GM10266 (cell line): ENCODE results near the gene GNAS-AS1.

Source experiments
- DNase-seq: peaks from one replicate; pipeline ENCODE4 v3.0.0; 2012; ENCODE audit errors: extremely low spot score
- TF ChIP-seq, protein P1 (sequence below): IDR thresholded peaks from 2 replicates; pipeline ENCODE4 v1.5.1; 2012; ENCODE audit warnings: mild to moderate bottlenecking, low read depth; ENCODE audit not compliant: control insufficient read depth, insufficient read depth; ENCODE audit errors: missing control alignments

Gene GNAS-AS1

GRCh38 chr20:58855506-58856389, 5.0 kb upstream of the GNAS-AS1 start:
- TF ChIP-seq, protein P1, sequence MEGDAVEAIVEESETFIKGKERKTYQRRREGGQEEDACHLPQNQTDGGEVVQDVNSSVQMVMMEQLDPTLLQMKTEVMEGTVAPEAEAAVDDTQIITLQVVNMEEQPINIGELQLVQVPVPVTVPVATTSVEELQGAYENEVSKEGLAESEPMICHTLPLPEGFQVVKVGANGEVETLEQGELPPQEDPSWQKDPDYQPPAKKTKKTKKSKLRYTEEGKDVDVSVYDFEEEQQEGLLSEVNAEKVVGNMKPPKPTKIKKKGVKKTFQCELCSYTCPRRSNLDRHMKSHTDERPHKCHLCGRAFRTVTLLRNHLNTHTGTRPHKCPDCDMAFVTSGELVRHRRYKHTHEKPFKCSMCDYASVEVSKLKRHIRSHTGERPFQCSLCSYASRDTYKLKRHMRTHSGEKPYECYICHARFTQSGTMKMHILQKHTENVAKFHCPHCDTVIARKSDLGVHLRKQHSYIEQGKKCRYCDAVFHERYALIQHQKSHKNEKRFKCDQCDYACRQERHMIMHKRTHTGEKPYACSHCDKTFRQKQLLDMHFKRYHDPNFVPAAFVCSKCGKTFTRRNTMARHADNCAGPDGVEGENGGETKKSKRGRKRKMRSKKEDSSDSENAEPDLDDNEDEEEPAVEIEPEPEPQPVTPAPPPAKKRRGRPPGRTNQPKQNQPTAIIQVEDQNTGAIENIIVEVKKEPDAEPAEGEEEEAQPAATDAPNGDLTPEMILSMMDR = no peak

DNA sequence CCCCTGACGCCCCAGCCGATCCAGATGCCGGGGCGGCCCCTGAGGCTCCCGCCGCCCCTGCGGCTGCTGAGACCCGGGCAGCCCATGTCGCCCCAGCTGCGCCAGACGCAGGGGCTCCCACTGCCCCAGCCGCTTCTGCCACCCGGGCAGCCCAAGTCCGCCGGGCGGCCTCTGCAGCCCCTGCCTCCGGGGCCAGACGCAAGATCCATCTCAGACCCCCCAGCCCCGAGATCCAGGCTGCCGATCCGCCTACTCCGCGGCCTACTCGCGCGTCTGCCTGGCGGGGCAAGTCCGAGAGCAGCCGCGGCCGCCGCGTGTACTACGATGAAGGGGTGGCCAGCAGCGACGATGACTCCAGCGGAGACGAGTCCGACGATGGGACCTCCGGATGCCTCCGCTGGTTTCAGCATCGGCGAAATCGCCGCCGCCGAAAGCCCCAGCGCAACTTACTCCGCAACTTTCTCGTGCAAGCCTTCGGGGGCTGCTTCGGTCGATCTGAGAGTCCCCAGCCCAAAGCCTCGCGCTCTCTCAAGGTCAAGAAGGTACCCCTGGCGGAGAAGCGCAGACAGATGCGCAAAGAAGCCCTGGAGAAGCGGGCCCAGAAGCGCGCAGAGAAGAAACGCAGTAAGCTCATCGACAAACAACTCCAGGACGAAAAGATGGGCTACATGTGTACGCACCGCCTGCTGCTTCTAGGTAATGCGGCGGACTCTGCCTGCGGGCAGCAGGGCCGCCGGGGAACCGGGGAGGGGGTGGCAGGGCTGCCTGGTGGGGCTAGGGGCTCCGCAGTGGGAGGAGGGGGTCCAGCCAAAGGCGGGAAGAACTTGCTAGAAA, 4.2 kb upstream of the GNAS-AS1 start:
- TF ChIP-seq, protein P1 = no peak
- DNase-seq = peak; percentile 14

More at GRCh38 chr20:58855506-58856389, 5.0 kb upstream of the GNAS-AS1 start:
- no peak for DNase-seq

- TF ChIP-seq, protein P1 = no peak
- peak; percentile 38 for DNase-seq
Observed at GRCh38 chr20:58853976-58854637, 3.4 kb upstream of the GNAS-AS1 start.

GRCh38 chr20:58853466-58853865, 2.8 kb upstream of the GNAS-AS1 start:
- TF ChIP-seq, protein P1 = no peak
- no peak for DNase-seq

- TF ChIP-seq, protein P1 = peak; percentile 50
Observed at GRCh38 chr20:58852543-58853271, 2.0 kb upstream of the GNAS-AS1 start, which contains the start of gene GNAS. Gene GNAS, plus strand, starts transcription at chr20:58852716.

DNA sequence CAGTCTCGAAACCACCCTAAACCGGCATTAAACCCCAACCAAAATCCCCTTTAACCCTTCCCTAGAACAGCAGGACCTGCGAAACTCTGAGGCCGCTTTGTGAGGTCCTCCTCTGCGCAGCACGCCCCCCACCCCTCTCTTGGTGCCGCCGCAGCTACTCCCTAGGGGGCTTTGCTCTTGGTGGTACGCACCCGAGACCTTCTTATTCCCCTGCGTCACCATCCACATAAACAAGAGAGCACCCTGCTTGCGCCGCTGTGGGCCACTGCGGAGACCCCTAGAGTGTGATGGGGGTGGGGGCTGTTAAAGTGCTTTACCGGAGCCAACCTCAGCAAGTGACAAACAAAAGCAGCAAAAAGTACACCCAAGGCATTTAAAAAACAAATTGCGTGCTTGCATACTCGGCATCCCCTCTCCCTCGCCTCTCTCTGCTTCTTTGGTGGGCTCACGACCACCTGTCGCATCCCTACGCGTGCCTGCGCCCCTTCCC, 1.3 kb upstream of the GNAS-AS1 start:
- DNase-seq = no peak
- TF ChIP-seq, protein P1 = no peak

More at GRCh38 chr20:58852543-58853271, 2.0 kb upstream of the GNAS-AS1 start, which contains the start of gene GNAS:
- peak; percentile 67 for DNase-seq
